Measurements from ENCODE around the gene TSPAN31.
A peak's percentile ranks its signal among the peaks of the same experiment; 100 is the strongest.

TSPAN31 gene

GRCh38 chr12:57752668-57753000 lies 7.8 kb downstream of the TSPAN31 start:
- no peak for DNase-seq (ENCODE audit: low read depth in 2 of 2)

GRCh38 chr12:57753756-57754337 lies 9.0 kb downstream of the TSPAN31 start:
- no peak for DNase-seq (ENCODE audit: low read depth in 2 of 2)

DNA sequence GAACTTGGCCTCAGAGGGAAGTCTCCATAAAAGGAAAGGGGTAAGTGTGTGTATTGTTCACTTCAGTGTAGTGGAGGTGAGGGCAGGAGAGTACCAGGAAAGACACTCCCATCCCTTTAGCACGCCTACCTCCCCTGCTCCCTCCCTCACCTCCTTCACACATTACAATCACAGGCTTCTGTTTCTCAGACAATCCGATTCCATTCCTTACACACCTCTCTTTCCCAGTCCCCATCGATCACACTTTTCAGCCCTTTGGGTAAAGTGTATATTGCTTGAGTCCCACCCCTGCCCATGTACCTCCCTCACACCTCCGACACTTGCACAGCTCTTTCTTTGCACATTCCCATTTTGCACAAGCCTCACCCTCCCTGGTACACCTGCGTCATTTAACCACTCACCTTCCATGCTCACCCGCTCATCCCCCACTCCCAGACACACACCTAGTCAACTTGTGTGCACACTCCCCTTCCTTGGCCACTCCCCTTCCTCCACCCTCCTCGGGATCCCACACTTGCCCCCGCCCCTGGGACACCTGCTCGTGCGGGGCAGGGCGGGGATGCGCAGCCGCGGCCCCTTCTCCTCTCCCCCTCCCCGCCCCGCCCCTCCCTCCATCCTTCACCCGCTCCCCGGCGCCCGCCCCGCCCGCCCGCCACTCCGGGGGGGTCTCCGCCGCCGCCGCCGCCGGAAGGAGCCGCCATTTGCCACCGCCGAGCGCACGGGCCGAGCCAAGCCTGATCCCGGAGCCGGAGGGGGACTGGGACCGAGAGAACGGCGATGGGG lies 9.8 kb downstream of the TSPAN31 start, which contains the start of gene MARCHF9:
TSS of gene MARCHF9 (plus strand) at position 693 of the 783 bp plus-strand sequence. CDS start 426 bp downstream, outside the sequence.
- peak; percentile 60 to 68 for DNase-seq (ENCODE audit: low read depth in 2 of 2)

DNA sequence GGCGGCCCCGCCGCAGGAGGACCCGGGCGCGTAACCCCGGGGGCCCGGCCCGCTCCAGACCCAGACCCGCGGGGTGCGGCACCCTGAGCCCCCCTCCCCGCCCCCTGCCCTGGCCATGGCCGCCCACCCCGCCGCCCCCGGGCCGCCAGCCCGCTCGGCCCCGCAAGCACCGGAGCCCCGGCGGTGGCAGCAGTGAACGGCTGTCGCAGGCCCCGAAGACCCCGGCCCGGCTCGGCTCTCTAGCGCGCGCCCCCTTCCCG lies 10.3 kb downstream of the TSPAN31 start:
- no peak for DNase-seq (ENCODE audit: low read depth in 2 of 2)

GRCh38 chr12:57755454-57756372 lies 10.9 kb downstream of the TSPAN31 start:
- no peak for DNase-seq (ENCODE audit: low read depth in 2 of 2)

GRCh38 chr12:57756406-57757341 lies 11.8 kb downstream of the TSPAN31 start:
- DNase-seq (ENCODE audit: low read depth in 2 of 2): peak in 1 of 2 donors; percentile 42

DNA sequence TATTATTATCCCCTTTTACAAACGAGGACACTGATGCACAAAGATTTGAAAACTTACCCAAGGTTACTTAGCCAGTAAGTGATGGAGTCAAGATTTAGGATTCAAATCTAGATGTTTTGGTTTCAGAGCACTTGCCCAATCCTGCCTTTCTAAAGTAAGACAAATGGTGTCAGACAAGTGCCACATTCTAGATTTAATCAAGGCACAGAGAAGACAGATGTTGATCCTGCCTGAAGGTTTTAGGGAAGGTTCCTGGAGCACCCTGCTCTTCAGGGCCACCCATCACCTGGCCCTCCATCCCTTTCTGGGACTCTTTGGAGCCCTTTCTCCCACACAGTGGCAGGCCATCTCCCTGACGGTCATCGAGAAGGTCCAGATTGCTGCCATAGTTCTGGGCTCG lies 12.9 kb downstream of the TSPAN31 start:
- no peak for DNase-seq (ENCODE audit: low read depth in 2 of 2)

DNA sequence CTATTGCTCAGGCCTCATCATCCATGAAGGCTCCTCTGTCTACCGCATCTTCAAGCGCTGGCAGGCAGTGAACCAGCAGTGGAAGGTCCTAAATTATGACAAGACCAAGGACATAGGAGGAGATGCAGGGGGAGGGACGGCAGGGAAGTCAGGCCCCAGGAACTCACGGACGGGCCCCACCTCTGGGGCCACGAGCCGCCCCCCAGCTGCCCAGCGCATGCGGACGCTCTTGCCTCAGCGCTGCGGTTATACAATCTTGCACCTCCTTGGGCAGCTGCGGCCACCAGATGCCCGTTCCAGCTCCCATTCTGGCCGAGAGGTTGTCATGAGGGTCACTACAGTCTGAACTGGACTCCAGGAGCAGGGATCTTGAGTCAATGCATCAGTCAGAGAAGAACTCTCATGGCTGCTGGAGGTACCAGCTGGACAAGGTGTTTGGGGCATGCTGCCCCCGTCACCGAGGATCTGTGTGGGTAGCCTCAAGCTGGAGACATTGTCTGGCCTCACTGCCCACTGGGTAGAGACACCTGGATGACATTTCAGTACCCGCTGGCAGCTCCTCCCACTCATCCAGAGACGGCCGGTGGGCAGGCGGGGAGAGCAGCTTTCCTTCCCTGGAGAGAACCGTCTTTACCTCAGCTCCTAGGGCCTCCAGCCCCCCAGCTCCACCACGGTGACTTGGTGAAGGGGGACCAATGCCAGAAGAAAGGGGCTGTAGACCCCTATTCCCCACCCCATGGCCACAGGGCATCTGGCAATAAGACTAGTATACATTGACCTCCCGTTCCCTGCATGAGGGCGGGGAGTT lies 13.9 kb downstream of the TSPAN31 start:
- DNase-seq (ENCODE audit: low read depth in 2 of 2): no peak

DNA sequence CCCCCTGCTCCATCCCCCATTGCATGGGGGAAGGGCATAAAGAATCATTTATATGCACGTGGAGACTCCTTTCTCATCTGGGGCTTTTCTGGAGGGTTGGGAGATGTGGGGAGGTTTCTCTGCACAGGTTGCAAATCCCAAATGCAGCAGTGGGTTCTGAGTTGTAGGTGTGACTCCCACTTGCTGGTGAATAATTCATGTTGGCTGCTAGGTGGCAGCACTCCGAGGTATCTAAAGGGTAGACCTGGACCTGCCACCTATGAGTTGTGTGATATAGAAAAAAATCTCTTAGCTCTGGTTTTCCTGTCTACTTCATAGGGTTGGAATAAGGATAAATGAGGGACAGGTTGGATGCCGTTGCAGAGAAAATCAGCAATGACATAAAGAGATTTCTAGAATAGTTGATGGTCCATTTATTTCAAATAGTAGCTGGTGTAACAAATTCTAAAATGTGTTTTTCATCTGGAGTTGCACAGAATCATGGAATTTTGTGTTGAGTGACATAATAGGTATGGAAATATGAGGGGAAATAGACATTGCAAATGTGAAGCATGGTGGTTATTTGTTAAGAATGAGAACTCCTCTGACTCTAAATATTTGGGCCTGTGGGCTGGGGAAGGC lies 14.6 kb downstream of the TSPAN31 start:
- DNase-seq (ENCODE audit: low read depth in 2 of 2): no peak

- no peak for DNase-seq (ENCODE audit: low read depth in 2 of 2)
Observed at GRCh38 chr12:57760347-57760982, 15.6 kb downstream of the TSPAN31 start.

- DNase-seq (ENCODE audit: low read depth in 2 of 2): no peak
Observed at GRCh38 chr12:57761391-57761998, 16.7 kb downstream of the TSPAN31 start.

DNA sequence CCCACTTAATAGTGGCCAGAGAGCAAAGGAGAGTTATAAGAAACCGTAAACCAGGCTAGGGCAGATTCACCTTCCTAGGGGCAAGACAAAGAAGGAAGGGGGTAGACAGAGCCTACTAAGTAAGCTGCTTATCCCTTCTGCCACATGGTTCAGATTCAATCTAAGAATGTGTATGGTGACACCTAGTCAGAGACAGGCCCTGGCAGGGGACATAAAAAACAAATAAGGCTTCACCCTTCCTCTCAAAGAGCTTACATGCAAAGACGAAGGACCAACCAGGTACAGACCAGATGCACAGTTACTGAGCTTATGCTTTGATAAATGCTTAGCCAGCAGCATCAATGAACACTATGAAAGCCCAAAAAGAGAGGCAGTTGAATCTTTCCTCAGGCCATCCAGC lies 17.6 kb downstream of the TSPAN31 start:
- DNase-seq (ENCODE audit: low read depth in 2 of 2): no peak

GRCh38 chr12:57763881-57764661 lies 19.2 kb downstream of the TSPAN31 start:
- no peak for DNase-seq (ENCODE audit: low read depth in 2 of 2)

DNA sequence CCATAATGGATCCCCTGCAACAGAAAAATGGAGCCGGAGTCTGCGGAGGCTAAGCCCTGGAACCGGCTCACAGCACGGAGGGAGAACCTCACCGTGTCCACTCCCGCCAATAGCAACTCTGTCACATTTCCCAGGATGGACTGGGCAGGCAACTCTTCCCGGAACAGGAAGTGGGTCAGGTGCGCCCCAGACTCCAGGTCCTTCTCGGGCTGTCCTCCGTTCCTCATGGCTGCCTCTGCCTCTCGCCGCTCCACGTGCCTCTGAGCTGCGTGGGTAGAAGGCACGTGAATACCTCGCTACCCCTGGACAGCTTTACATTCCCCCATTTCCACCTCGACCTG lies 19.8 kb downstream of the TSPAN31 start:
- no peak for DNase-seq (ENCODE audit: low read depth in 2 of 2)

GRCh38 chr12:57765003-57765697 lies 20.3 kb downstream of the TSPAN31 start:
- peak in 1 of 2 donors; percentile 35 for DNase-seq (ENCODE audit: low read depth in 2 of 2)

GRCh38 chr12:57765698-57766463 lies 21.0 kb downstream of the TSPAN31 start:
- no peak for DNase-seq (ENCODE audit: low read depth in 2 of 2)

Measured in stimulated activated CD8-positive, alpha-beta memory T cell treated with anti-CD3 and anti-CD28 coated beads, Interleukin-15, amount 100 ng/mL, for 4 hours (primary cell).